ENCODE data around the gene SHC2. TPM values are rescaled to one million over a fixed set of nuclear protein-coding genes. Genes with fewer than 3 reads are reported as not detected.

The SHC2 gene
- total RNA-seq, 1 experiment from 2014 or later, result 0.18 TPM

GRCh38 chr19:507286-508203, 46.7 kb upstream of the SHC2 start, which contains the start of gene TPGS1:
TPGS1 (plus strand) TSS chr19:507497; CDS start chr19:507507, 10 bp downstream.
- DNase-seq, result peak; percentile 67
- POLR2A ChIA-PET (ENCODE audit: unreplicated experiment), result no interaction called here
- no peaks in the 10 kb centered on the region for H3F3A ChIP-seq (ENCODE audit: low read length, unreplicated experiment)

GRCh38 chr19:506404-507285, 45.8 kb upstream of the SHC2 start:
- H2AFZ ChIP-seq (ENCODE audit: low read length), result peak overlapping the region; percentile 93
- H3K9ac ChIP-seq (ENCODE audit: low read length), result peak overlapping the region; percentile 89
- H3K4me1 ChIP-seq (ENCODE audit: insufficient read depth, low read length), result peaks cover 10% of the 10 kb centered on the region; the same call in 1 of the 2 replicates
- BruUV-seq (replicated peaks), result no TSS peak
- H3K4me2 ChIP-seq (ENCODE audit: low read length), result peak overlapping the region; percentile 91
- TF ChIP-seq CTCF (conservative IDR thresholded peaks at IDR 0.05; ENCODE audit: low read depth, low read length) (peak; percentile 81), EZH2phosphoT487 (IDR thresholded peaks at IDR 0.05; ENCODE audit: borderline replicate concordance, low read length) (no peak)
- no peaks in the 10 kb centered on the region for H3K27me3 ChIP-seq (ENCODE audit: low read length)
- CTCF ChIA-PET, result interaction anchor here (1.0 kb wide), 2 partner anchors 9 to 18 kb away, joined by 4 to 5 read pairs; no protein-coding TSS in a partner anchor
- H4K20me1 ChIP-seq (ENCODE audit: low read length), result no peaks in the 10 kb centered on the region
- H3K9me3 ChIP-seq (ENCODE audit: low read length), result no peaks in the 10 kb centered on the region
- H3F3A ChIP-seq (ENCODE audit: low read length, unreplicated experiment), result no peaks in the 10 kb centered on the region
- peak overlapping the region; percentile 92 for H3K27ac ChIP-seq (ENCODE audit: low read length)
- H3K9me2 ChIP-seq (replicated peaks; ENCODE audit: low read length), result no peaks in the 10 kb centered on the region
- peak overlapping the region; percentile 99 for H3K4me3 ChIP-seq (ENCODE audit: low read length)
- peak; percentile 97 for DNase-seq
- H3K79me2 ChIP-seq (ENCODE audit: low read length), result peaks cover 11% of the 10 kb centered on the region
- intact Hi-C loops (cut with micrococcal nuclease), result no loop called here
- peak; percentile 84 for ATAC-seq
- POLR2A ChIA-PET (ENCODE audit: unreplicated experiment), result no interaction called here
- no peaks in the 10 kb centered on the region; the same call in 1 of the 2 replicates for H3K36me3 ChIP-seq (ENCODE audit: low read depth, low read length)

More at GRCh38 chr19:507286-508203, 46.7 kb upstream of the SHC2 start, which contains the start of gene TPGS1:
- peak within 1 kb of the TSS; percentile 99 for H3K4me3 ChIP-seq (ENCODE audit: low read length)
- no peaks in the 10 kb centered on the region for H3K27me3 ChIP-seq (ENCODE audit: low read length)
- TF ChIP-seq CTCF (conservative IDR thresholded peaks at IDR 0.05; ENCODE audit: low read depth, low read length) (no peak), EZH2 (IDR thresholded peaks at IDR 0.05; ENCODE audit: low read length, unreplicated experiment) (no peak), EZH2phosphoT487 (IDR thresholded peaks at IDR 0.05; ENCODE audit: borderline replicate concordance, low read length) (no peak)
- BruUV-seq (replicated peaks), result TSS peak; percentile 44
- H4K20me1 ChIP-seq (ENCODE audit: low read length), result no peaks in the 10 kb centered on the region
- peak within 1 kb of the TSS; percentile 92 for H3K27ac ChIP-seq (ENCODE audit: low read length)
- peaks cover 10% of the 10 kb centered on the region; the same call in 1 of the 2 replicates for H3K4me1 ChIP-seq (ENCODE audit: insufficient read depth, low read length)
- CTCF ChIA-PET, result interaction anchor here (1.0 kb wide), 2 partner anchors 10 to 19 kb away, joined by 4 to 5 read pairs; no protein-coding TSS in a partner anchor
- no peaks in the 10 kb centered on the region; the same call in 1 of the 2 replicates for H3K36me3 ChIP-seq (ENCODE audit: low read depth, low read length)
- no peaks in the 10 kb centered on the region for H3K9me2 ChIP-seq (replicated peaks; ENCODE audit: low read length)
- peaks cover 11% of the 10 kb centered on the region for H3K79me2 ChIP-seq (ENCODE audit: low read length)
- H3K4me2 ChIP-seq (ENCODE audit: low read length), result peak within 1 kb of the TSS; percentile 91
- peak within 1 kb of the TSS; percentile 89 for H3K9ac ChIP-seq (ENCODE audit: low read length)
- H2AFZ ChIP-seq (ENCODE audit: low read length), result peak within 1 kb of the TSS; percentile 93
- peak; percentile 79 for ATAC-seq
- intact Hi-C loops (cut with micrococcal nuclease), result no loop called here
- H3K9me3 ChIP-seq (ENCODE audit: low read length), result no peaks in the 10 kb centered on the region

Data from PC-3 (cell line).